Stimulated activated CD4-positive, alpha-beta T cell treated with anti-CD3 and anti-CD28 coated beads, Interleukin-4, amount 100 ng/mL, for 4 hours (primary cell): Measurements from ENCODE around the gene TBL1X.
"Not testable (repeated sequence)": the region's sequence is repeated elsewhere in the genome, so short reads cannot be mapped to it uniquely, and the experiment has no call there.

ENCODE experiments used
- DNase-seq, 2 experiments: peaks; one replicate each; pipeline ENCODE4 v3.0.0-alpha.2; 2020

TBL1X gene

GRCh38 chrX:9500584-9500983, 35.7 kb downstream of the TBL1X start:
- DNase-seq: no peak

GRCh38 chrX:9501362-9501761, 36.5 kb downstream of the TBL1X start:
- no peak for DNase-seq

DNA sequence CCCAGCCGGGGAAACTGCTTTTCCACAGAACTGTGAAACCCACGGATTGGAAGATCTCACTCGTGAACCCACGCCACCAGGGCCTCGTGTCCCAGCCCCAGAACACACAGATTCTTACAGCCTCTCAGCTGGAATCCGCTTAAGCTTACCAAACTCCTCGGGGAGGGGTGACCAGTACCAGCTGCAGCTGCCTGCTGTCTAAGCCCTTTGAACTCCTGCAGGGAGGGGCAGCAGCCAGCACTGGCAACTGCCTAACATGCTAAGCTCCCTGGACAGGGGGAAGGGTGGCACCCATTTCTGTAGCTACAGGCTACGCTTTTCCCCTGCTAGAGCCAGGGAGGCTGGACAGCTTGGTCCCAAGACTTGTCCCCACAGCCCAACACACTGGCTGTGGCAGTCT, 38.4 kb downstream of the TBL1X start:
- no peak for DNase-seq

DNA sequence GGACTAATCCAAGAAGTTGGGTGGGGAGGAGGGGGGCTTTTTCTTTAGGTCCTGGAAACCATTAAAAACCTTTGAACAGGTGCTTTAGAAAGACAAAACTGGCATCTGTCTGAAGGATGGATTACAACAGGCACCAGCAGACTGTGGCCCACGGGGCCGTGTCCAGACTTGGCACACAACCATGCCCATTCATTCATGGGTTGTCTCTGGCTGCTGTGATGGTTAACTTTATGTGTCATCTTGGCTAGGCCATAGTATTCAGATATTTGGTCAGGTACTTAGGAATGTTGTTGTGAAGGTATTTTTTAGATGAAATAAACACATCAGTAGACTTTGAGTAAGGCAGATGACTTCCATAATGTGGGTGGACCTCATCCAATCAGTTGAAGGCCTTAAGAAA, 45.5 kb downstream of the TBL1X start:
- no peak for DNase-seq

- DNase-seq: no peak
Measured at GRCh38 chrX:9510980-9511379, 46.1 kb downstream of the TBL1X start.

GRCh38 chrX:9515489-9515888, 50.6 kb downstream of the TBL1X start:
- no peak for DNase-seq

GRCh38 chrX:9515973-9516538, 51.2 kb downstream of the TBL1X start:
- no peak for DNase-seq

GRCh38 chrX:9516635-9517034, 51.8 kb downstream of the TBL1X start:
- DNase-seq: no peak

DNA sequence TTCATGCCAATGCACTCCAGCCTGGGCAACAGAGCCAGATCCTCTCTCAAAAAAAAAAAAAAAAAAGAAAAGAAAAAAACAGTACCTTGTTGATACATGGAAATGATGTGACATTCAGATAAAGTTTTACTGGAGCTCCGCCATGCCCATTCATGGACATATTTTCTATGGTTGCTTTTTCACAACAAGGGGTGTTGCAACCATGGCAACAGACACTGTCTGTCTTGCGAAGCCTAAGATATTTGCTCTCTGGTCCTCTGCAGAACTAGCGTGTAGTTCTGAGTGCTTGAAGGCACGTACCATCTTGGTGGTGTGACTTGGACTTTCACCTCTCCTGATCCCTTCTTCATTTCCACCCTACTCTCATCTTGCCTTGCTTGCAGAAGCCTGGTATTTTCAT, 53.2 kb downstream of the TBL1X start:
- no peak for DNase-seq

- DNase-seq: no peak
Measured at GRCh38 chrX:9518889-9519288, 54.0 kb downstream of the TBL1X start.

- no peak for DNase-seq
Measured at GRCh38 chrX:9519546-9520216, 54.8 kb downstream of the TBL1X start.

DNA sequence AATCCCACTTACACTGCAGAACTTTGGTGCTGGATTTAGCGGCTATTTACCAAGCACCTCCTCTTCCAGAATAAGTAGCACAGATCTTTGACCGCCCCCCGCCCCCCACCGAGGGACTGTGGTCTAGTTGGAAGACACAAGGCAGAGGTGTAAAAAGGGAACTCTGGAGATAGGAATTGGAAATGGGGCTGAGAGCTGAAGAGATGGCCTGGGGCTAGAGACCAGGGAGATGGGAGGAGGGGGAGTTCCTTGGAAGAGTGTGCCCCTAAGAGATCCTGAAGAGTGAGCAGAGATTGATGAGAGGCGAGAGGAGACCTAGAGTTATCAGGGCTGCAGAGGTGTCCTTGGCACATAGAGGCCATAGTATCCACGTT, 55.3 kb downstream of the TBL1X start:
- no peak for DNase-seq

DNA sequence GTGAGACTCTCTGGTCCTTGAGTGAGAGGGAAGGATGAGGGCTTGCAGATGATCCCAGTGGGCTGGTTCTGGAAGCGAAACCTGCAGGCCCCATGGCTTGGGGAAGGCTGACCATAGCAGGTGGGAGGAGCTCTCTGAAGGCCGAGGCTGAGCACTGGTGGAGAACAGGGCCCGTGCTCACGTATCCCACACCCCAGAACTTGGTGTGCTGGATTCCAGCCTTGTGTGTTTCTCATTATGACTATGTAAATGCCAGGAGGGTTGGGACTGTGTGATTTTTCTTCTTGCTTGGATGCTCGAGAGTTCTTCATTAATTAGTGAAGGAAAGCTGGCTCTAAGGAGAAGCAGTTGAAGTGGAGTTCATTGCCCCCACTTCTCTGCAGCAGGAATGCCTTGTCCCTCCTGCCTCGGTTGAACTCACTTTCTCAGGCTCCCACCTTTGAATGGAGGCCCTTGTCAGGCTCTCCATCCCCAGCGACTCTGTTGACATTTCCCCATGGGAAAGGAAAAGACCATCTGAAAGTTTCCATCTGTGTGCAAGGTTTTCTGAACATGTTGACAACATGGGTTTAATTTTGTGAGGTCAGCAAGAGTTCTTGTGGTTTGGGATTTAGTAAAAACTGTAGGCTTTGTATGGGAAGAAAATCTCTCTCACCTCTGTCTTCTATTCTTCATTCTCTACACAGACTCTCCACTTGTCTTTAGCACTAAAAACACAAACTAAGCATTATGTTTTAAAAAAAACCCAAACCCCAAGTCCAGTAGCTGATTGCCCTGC, 57.7 kb downstream of the TBL1X start:
- DNase-seq: no peak

DNA sequence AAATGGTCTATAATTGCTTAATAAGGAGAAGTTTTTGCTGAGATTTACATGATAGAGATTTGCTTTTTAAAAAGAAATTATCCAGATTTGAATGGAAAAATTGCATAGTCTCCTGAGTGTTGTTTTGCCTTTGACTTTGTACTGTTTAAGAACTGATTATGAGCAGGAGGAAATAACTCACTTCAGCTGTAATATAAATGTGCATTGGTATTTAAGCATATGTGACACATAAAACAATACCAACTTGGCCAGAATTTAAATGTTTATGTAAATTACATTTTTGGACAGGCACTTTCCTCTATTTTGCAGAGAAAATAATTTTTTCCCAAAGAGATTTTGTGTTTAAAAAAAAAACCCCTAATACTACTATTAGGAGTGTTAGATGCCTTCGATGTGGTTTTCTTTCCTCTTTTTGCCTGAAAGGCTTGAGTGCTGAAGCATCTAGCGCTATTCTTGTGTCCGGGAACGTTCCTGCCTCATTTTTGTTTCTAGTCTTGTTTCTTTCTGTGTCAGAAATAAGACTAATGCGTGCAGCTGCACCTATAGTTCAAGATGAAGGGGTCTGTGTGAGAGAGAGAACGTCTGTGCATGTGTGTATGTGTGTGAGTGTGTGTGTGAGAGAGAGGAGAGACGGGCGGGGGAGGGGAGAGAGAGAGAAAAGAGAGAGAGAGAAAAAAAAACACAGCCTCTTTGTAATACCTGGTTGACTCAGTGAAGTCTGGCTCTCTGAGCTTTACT, 60.8 kb downstream of the TBL1X start:
- DNase-seq: no peak

DNA sequence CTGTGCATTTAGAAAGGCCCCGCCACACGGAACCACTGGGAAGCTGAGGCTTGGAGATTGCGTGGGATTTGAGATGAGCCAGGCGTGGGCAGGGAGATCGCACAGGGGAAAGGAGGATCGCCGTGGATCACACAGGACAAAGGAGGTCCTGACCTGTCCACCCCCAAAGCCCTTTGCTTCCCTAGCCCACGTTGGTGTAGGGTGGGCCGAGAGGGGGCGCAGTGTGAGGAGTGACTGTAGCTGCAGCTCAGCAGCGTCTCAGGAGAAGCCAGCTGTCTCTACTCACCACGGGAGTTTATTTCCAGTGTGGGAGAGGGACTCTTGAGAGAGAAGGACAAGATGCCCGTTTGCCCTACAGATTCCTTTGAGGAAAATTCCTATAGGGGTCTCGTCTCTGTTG, 62.1 kb downstream of the TBL1X start:
- DNase-seq: no peak

DNA sequence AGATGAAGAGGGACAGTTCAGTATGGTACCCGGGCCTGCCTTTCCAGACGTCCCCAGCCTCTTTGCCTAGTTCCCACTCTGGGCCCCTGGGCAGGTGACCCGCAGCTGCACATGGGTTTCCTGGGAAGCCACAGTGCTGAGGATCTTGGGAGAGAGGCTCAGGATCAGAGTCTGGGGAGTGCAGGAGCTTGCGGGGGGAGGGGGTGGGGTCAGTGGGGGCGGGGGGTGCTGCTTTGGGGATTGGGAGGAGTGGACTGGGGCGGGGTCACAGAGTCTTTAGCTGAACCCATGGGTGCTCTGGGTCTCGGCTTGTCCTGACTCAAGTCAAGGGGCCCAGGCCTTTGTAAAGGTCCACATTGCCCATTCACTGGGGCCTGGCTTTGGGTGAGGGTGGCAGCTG, 63.6 kb downstream of the TBL1X start:
- DNase-seq: no peak

GRCh38 chrX:9529223-9529622, 64.4 kb downstream of the TBL1X start:
- no peak for DNase-seq

GRCh38 chrX:9530848-9531274, 66.0 kb downstream of the TBL1X start:
- peak; percentile 28 to 33 for DNase-seq

- DNase-seq: no peak
Measured at GRCh38 chrX:9532349-9532748, 67.5 kb downstream of the TBL1X start.

DNA sequence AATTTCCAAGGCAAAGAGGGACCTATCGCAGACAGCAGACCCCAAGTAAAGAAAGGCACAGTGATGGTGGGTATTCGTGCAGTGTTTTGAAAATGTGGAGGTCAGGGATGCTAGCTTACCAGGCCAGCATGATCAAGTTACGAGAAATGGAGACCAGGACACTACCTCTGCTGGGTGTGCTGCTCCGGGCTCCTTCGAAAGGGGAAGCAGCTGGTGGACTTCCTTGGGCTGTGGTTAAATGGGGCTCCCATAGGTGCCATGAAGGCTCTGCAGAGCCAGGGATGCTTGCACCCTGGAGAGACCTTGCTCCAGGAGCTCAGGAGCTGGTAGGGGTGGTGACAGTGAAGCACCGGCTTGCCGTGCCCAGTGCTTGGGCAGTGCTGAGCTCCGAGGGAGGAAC, 68.8 kb downstream of the TBL1X start:
- no peak for DNase-seq

- DNase-seq: no peak
Measured at GRCh38 chrX:9534686-9535085, 69.8 kb downstream of the TBL1X start.

GRCh38 chrX:9535101-9535500, 70.2 kb downstream of the TBL1X start:
- DNase-seq: no peak

DNA sequence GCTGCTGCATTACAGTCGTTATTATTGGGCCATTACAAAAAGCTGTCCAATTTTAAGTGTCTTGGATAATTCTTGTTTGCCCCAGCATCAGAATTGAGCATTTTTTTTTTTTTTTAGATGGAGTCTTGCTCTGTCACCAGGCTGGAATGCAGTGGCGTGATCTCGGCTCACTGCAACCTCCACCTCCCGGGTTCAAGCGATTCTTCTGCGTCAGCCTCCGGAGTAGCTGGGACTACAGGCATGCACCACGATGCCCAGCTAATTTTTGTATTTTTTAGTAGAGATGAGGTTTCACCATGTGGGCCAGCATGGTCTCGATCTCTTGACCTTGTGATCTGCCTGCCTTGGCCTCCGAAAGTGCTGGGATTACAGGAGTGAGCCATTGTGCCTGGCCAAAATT, 71.3 kb downstream of the TBL1X start:
- not testable (repeated sequence) for DNase-seq

GRCh38 chrX:9537781-9538180, 72.9 kb downstream of the TBL1X start:
- no peak for DNase-seq
